ENCODE data around the gene ARHGAP8.

- TF ChIP-seq CTCF (IDR thresholded peaks at IDR 0.05) (no peak), EZH2 (IDR thresholded peaks at IDR 0.05; ENCODE audit: borderline replicate concordance, insufficient read depth, low read depth, low read length, poor library complexity, severe bottlenecking) (no peak)
Observed at GRCh38 chr22:44745853-44746789, 6.3 kb upstream of the ARHGAP8 start.

Measured in B cell (primary cell).